ENCODE results near the gene PHACTR4.
"Not testable (repeated sequence)": the region's sequence is repeated elsewhere in the genome, so short reads cannot be mapped to it uniquely, and the experiment has no call there.

Gene PHACTR4

DNA sequence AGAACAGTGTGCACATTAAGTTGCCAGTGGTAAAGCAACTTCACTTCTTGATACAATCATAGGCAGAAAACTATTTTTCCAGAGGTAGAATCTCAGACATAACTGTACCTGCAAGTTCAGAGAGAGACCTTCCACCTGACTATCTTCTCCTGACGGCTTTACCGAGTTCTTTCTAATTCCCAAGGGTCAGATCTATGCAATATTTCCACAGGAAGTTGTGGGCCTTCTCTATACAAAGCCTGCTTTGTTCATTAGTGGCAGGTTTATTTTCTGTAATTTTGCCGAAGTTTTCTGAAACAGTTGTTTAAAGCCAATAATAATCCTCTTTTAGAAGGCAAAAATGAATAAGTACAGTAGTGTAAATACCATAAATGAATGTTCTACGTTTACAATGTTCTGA, 78.1 kb downstream of the PHACTR4 start:
- Histone ChIP-seq H3K36me3 (ENCODE audit: control insufficient read depth in 5 of 5, insufficient read depth in 5 of 5, low read length in 5 of 5) (no peaks in the 10 kb centered on the region), H3K9me3 (ENCODE audit: control insufficient read depth in 5 of 5, low read length in 5 of 5) (no peaks in the 10 kb centered on the region), H3K4me3 (ENCODE audit: low read depth in 1 of 5, low read length in 5 of 5) (no peak overlapping the region), H3K9ac (ENCODE audit: low read length in 5 of 5) (no peak overlapping the region), H3K27me3 (ENCODE audit: control insufficient read depth in 5 of 5, insufficient read depth in 4 of 5, low read length in 5 of 5) (no peaks in the 10 kb centered on the region), H3K27ac (ENCODE audit: low read depth, low read length) (no peak overlapping the region), H3K4me1 (ENCODE audit: control insufficient read depth in 5 of 5, insufficient read depth in 5 of 5, low read length in 5 of 5) (peaks cover 0 to 12% (median 0%) of the 10 kb centered on the region in 5 donors)

DNA sequence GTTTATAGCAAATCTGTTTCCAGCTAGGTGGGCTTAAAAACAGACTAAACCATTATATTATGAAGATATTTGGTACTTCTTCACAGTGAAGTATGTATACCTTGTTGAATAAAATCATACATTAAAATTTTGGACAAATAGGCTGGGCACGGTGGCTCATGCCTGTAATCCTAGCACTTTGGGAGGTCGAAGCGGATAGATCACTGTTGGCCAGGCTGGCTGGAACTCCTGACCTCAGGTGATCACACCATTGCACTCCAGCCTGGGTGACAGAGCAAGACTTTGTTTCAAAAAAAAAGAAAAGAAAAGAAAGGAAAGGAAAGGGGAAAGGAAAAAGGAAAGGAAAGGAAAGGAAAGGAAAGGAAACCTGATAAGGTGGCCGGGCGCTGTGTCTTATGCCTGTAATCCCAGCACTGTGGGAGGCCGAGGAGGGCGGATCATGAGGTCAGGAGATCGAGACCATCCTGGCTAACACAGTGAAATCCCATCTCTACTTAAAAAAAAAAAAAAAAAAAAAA, 78.6 kb downstream of the PHACTR4 start:
- H3K4me1 ChIP-seq (ENCODE audit: control insufficient read depth in 5 of 5, insufficient read depth in 5 of 5, low read length in 5 of 5): peaks cover 0 to 12% (median 0%) of the 10 kb centered on the region in 5 donors
- H3K27ac ChIP-seq (ENCODE audit: low read depth, low read length); H3K36me3 ChIP-seq (ENCODE audit: control insufficient read depth in 5 of 5, insufficient read depth in 5 of 5, low read length in 5 of 5); H3K9ac ChIP-seq (ENCODE audit: low read length in 5 of 5); H3K9me3 ChIP-seq (ENCODE audit: control insufficient read depth in 5 of 5, low read length in 5 of 5); H3K4me3 ChIP-seq (ENCODE audit: low read depth in 1 of 5, low read length in 5 of 5); H3K27me3 ChIP-seq (ENCODE audit: control insufficient read depth in 5 of 5, insufficient read depth in 4 of 5, low read length in 5 of 5): not testable (repeated sequence)

DNA sequence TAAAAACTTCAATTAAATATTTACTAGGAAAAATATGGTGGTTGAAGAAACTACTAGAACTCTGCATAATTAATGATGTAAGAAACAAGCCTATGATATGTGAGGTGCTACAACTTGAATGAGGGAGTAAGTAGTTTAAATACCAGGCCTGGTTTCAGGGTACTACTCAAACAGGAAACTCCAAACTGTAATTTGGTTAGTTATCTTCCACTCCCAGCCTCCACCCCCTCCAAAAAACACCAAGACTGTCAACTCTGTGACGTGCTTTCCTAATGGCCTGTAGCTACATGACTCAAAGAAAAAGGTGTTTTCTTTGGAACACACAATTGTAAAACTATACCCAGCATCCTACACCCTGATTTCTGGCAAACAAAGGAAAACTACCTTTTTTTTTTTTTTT, 80.4 kb downstream of the PHACTR4 start:
- H3K36me3 ChIP-seq (ENCODE audit: control insufficient read depth in 5 of 5, insufficient read depth in 5 of 5, low read length in 5 of 5): no peaks in the 10 kb centered on the region
- no peak overlapping the region for H3K4me3 ChIP-seq (ENCODE audit: low read depth in 1 of 5, low read length in 5 of 5)
- no peaks in the 10 kb centered on the region for H3K9me3 ChIP-seq (ENCODE audit: control insufficient read depth in 5 of 5, low read length in 5 of 5)
- peaks cover 0 to 15% (median 0%) of the 10 kb centered on the region in 5 donors for H3K4me1 ChIP-seq (ENCODE audit: control insufficient read depth in 5 of 5, insufficient read depth in 5 of 5, low read length in 5 of 5)
- no peak overlapping the region for H3K9ac ChIP-seq (ENCODE audit: low read length in 5 of 5)
- no peaks in the 10 kb centered on the region for H3K27me3 ChIP-seq (ENCODE audit: control insufficient read depth in 5 of 5, insufficient read depth in 4 of 5, low read length in 5 of 5)
- no peak overlapping the region for H3K27ac ChIP-seq (ENCODE audit: low read depth, low read length)

DNA sequence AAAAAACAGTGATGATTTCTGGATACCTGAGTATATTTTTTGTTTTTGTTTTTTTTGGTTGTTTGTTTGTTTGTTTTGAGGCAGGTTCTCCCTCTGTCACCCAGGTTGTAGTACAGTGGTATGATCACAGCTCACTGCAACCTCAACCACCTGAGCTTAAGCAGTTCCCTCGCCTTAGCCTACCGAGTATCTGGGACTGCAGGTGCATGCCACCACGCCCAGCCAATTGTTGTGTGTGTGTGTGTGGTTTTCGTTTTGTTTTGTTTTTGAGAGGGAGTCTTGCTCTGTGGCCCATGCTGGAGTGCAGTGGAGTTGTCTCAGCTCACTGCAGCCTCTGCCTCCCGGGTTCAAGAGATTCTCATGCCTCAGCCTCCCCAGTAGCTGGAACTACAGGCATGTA, 81.0 kb downstream of the PHACTR4 start:
- H3K4me3 ChIP-seq (ENCODE audit: low read depth in 1 of 5, low read length in 5 of 5): no peak overlapping the region
- H3K36me3 ChIP-seq (ENCODE audit: control insufficient read depth in 5 of 5, insufficient read depth in 5 of 5, low read length in 5 of 5): no peaks in the 10 kb centered on the region
- H3K9me3 ChIP-seq (ENCODE audit: control insufficient read depth in 5 of 5, low read length in 5 of 5): no peaks in the 10 kb centered on the region
- peaks cover 0 to 17% (median 0%) of the 10 kb centered on the region in 5 donors for H3K4me1 ChIP-seq (ENCODE audit: control insufficient read depth in 5 of 5, insufficient read depth in 5 of 5, low read length in 5 of 5)
- no peak overlapping the region for H3K27ac ChIP-seq (ENCODE audit: low read depth, low read length)
- no peak overlapping the region for H3K9ac ChIP-seq (ENCODE audit: low read length in 5 of 5)
- H3K27me3 ChIP-seq (ENCODE audit: control insufficient read depth in 5 of 5, insufficient read depth in 4 of 5, low read length in 5 of 5): no peaks in the 10 kb centered on the region

DNA sequence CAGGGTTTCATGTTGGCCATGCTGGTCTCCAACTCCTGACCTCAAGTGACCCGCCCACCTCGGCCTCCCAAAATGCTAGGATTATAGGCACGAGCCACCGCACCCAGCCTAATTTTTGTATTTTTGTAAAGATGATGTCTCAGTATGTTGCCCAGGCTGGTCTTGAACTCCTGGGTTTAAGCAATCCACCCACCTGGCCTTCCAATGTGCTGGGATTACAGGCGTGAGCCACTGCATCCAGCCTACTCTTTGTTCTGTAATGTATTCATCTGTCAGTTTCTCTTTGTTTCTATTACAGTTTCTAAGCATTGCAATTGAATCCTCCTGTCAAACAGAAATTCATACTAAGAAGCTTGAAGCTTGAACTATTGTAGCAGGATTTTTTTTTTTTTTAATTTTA, 81.5 kb downstream of the PHACTR4 start:
- Histone ChIP-seq H3K27me3 (ENCODE audit: control insufficient read depth in 5 of 5, insufficient read depth in 4 of 5, low read length in 5 of 5) (no peaks in the 10 kb centered on the region), H3K36me3 (ENCODE audit: control insufficient read depth in 5 of 5, insufficient read depth in 5 of 5, low read length in 5 of 5) (no peaks in the 10 kb centered on the region), H3K4me1 (ENCODE audit: control insufficient read depth in 5 of 5, insufficient read depth in 5 of 5, low read length in 5 of 5) (peaks cover 0 to 21% (median 1%) of the 10 kb centered on the region in 5 donors), H3K27ac (ENCODE audit: low read depth, low read length) (no peak overlapping the region), H3K9me3 (ENCODE audit: control insufficient read depth in 5 of 5, low read length in 5 of 5) (no peaks in the 10 kb centered on the region), H3K9ac (ENCODE audit: low read length in 5 of 5) (no peak overlapping the region), H3K4me3 (ENCODE audit: low read depth in 1 of 5, low read length in 5 of 5) (no peak overlapping the region)

DNA sequence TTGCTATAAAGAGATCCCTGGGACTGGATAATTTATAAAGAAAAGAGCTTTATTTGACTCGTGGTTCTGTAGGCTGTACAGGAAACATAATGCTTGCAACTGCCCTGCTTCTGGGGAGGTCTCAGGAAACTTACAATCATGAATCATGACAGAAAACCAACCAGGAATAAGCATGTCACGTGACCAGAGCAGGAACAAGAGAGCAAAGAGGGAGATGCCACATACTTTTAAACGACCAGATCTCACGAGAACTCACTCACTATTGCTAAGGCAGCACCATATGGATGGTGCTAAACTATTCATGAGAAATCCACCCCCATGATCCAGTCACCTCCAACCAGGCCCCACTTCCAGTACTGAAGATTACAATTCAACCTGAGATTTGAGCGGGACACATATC, 86.5 kb downstream of the PHACTR4 start:
- no peak overlapping the region for H3K27ac ChIP-seq (ENCODE audit: low read depth, low read length)
- H3K4me3 ChIP-seq (ENCODE audit: low read depth in 1 of 5, low read length in 5 of 5): no peak overlapping the region
- H3K9me3 ChIP-seq (ENCODE audit: control insufficient read depth in 5 of 5, low read length in 5 of 5): no peaks in the 10 kb centered on the region
- no peak overlapping the region for H3K9ac ChIP-seq (ENCODE audit: low read length in 5 of 5)
- no peaks in the 10 kb centered on the region for H3K27me3 ChIP-seq (ENCODE audit: control insufficient read depth in 5 of 5, insufficient read depth in 4 of 5, low read length in 5 of 5)
- peaks cover 0 to 5% (median 0%) of the 10 kb centered on the region in 5 donors for H3K36me3 ChIP-seq (ENCODE audit: control insufficient read depth in 5 of 5, insufficient read depth in 5 of 5, low read length in 5 of 5)
- peaks cover 0 to 47% (median 12%) of the 10 kb centered on the region in 5 donors for H3K4me1 ChIP-seq (ENCODE audit: control insufficient read depth in 5 of 5, insufficient read depth in 5 of 5, low read length in 5 of 5)

DNA sequence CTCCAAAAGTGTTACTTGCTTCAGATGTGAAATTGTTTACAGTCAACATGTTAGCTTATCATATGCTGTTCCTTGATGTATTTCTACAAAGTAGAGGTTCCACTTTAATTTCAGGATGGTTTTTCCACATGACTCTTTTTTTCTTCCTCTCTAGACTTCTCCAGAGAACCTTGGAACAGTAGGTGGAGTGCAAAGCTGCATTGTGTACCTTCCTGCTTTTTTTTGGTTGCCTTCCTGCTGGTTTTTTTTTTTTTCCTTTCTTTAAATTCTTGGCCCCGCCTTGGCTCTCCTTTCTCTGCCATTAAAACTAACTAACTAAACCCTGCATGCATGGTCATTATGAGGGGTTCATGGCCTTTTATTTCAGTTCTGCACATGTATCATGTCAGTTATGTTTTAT, 88.1 kb downstream of the PHACTR4 start:
- Histone ChIP-seq H3K4me1 (ENCODE audit: control insufficient read depth in 5 of 5, insufficient read depth in 5 of 5, low read length in 5 of 5) (peaks cover 0 to 47% (median 12%) of the 10 kb centered on the region in 5 donors), H3K9ac (ENCODE audit: low read length in 5 of 5) (no peak overlapping the region), H3K27ac (ENCODE audit: low read depth, low read length) (no peak overlapping the region), H3K36me3 (ENCODE audit: control insufficient read depth in 5 of 5, insufficient read depth in 5 of 5, low read length in 5 of 5) (peaks cover 0 to 9% (median 2%) of the 10 kb centered on the region in 5 donors), H3K9me3 (ENCODE audit: control insufficient read depth in 5 of 5, low read length in 5 of 5) (no peaks in the 10 kb centered on the region), H3K27me3 (ENCODE audit: control insufficient read depth in 5 of 5, insufficient read depth in 4 of 5, low read length in 5 of 5) (no peaks in the 10 kb centered on the region), H3K4me3 (ENCODE audit: low read depth in 1 of 5, low read length in 5 of 5) (no peak overlapping the region)

DNA sequence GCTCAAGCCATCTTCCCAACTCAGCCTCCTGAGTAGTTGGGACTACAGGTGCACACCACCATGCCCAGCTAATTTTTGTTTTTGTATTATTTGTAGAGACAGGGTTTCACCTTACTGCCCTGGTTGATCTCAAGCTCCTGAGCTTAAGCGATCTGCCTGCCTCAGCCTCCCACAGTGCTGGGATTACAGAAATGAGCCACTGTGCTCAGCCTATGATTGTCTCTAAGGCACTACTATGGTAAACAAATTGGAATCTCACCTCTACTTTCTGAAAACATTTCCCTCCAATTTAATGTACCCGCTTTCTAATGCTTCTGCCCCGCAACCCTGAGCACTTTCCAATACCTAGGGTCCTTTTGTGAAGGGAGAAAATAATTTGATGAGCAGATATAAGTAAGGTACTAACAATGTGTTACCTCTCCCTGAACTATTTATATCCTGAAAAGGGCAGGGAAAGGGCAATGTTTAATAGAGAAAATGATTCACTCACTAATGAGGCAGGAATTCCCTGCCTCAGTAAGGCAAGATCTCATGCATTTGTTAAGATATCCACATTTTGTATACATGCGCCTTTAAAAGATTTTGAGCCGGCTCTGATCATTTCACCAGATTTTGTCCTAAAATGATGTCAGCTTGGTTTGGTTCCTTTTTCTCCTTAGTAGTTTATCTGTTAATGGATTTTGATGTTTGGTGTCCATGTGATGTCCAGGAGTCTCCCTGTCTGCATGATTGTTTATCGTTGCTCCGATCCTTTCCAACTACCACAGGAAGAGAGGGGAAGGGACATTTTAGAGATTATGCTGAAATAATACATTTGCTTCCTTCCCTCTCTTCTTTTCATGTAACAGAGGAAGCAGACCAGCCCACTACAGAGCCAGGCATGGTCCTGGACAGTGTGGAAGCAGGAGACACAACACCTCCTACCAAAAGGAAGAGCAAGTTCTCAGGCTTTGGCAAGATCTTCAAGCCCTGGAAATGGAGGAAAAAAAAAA, 89.0 kb downstream of the PHACTR4 start:
- Histone ChIP-seq H3K9me3 (ENCODE audit: control insufficient read depth in 5 of 5, low read length in 5 of 5) (no peaks in the 10 kb centered on the region), H3K4me1 (ENCODE audit: control insufficient read depth in 5 of 5, insufficient read depth in 5 of 5, low read length in 5 of 5) (peaks cover 0 to 47% (median 12%) of the 10 kb centered on the region in 5 donors), H3K36me3 (ENCODE audit: control insufficient read depth in 5 of 5, insufficient read depth in 5 of 5, low read length in 5 of 5) (peaks cover under 1 to 11% (median 5%) of the 10 kb centered on the region in 5 donors), H3K4me3 (ENCODE audit: low read depth in 1 of 5, low read length in 5 of 5) (no peak overlapping the region), H3K9ac (ENCODE audit: low read length in 5 of 5) (no peak overlapping the region), H3K27me3 (ENCODE audit: control insufficient read depth in 5 of 5, insufficient read depth in 4 of 5, low read length in 5 of 5) (no peaks in the 10 kb centered on the region), H3K27ac (ENCODE audit: low read depth, low read length) (peak overlapping the region; percentile 5)

DNA sequence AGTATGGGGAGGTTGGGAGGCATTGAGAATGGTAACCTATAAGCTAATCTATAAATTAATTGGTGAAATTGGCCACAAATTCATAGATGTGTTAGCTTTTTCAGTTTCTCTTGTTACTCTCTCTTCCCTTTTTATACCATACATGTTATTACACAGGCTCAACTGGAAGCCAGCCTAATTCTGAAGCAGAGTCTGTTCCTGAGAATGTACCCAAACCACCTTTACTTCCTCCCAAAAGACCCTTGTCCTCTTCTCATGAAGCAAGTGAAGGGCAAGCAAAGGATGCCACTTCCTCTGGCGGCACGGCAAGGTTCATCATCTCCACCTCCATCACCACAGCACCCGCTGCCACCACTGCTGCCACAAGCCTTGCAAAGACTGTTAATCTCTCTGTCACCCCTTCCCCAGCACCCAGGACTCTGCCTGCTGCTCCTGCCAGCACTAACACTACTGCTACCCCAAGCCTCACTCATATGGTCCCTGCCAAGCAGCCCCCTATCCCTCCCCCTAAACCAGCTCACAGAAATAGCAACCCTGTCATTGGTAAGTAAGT, 96.8 kb downstream of the PHACTR4 start:
- Histone ChIP-seq H3K4me3 (ENCODE audit: low read depth in 1 of 5, low read length in 5 of 5) (no peak overlapping the region), H3K27me3 (ENCODE audit: control insufficient read depth in 5 of 5, insufficient read depth in 4 of 5, low read length in 5 of 5) (no peaks in the 10 kb centered on the region), H3K36me3 (ENCODE audit: control insufficient read depth in 5 of 5, insufficient read depth in 5 of 5, low read length in 5 of 5) (peaks cover 14 to 36% (median 22%) of the 10 kb centered on the region in 5 donors), H3K27ac (ENCODE audit: low read depth, low read length) (no peak overlapping the region), H3K9ac (ENCODE audit: low read length in 5 of 5) (no peak overlapping the region), H3K9me3 (ENCODE audit: control insufficient read depth in 5 of 5, low read length in 5 of 5) (no peaks in the 10 kb centered on the region), H3K4me1 (ENCODE audit: control insufficient read depth in 5 of 5, insufficient read depth in 5 of 5, low read length in 5 of 5) (no peaks in the 10 kb centered on the region)

DNA sequence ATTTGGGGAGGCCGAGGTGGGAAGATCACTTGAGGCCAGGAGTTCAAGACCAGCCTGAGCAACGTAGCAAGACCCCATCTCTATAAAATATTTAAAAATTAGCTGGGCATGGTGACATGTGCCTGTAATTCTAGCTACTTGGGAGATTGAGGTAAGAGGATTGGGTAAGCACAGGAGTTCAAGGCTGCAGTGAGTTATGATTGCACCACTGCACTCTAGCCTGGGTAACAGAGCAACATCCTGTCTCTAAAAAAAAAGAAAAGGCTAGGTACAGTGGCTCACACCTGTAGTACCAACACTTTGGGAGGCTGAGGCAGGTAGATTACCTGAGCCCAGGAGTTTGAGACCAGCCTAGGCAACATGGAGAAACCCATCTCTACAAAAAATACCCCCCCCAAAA, 100.6 kb downstream of the PHACTR4 start:
- H3K4me3 ChIP-seq (ENCODE audit: low read depth in 1 of 5, low read length in 5 of 5): no peak overlapping the region
- H3K27me3 ChIP-seq (ENCODE audit: control insufficient read depth in 5 of 5, insufficient read depth in 4 of 5, low read length in 5 of 5): no peaks in the 10 kb centered on the region
- peaks cover 7 to 34% (median 27%) of the 10 kb centered on the region in 5 donors for H3K36me3 ChIP-seq (ENCODE audit: control insufficient read depth in 5 of 5, insufficient read depth in 5 of 5, low read length in 5 of 5)
- no peaks in the 10 kb centered on the region for H3K4me1 ChIP-seq (ENCODE audit: control insufficient read depth in 5 of 5, insufficient read depth in 5 of 5, low read length in 5 of 5)
- H3K9me3 ChIP-seq (ENCODE audit: control insufficient read depth in 5 of 5, low read length in 5 of 5): no peaks in the 10 kb centered on the region
- no peak overlapping the region for H3K27ac ChIP-seq (ENCODE audit: low read depth, low read length)
- H3K9ac ChIP-seq (ENCODE audit: low read length in 5 of 5): no peak overlapping the region
